H1 (cell line): ENCODE measurements around the gene GFM1. TPM values are rescaled to one million over a fixed set of nuclear protein-coding genes. Genes with fewer than 3 reads are reported as not detected.
"Not testable (repeated sequence)": the region's sequence is repeated elsewhere in the genome, so short reads cannot be mapped to it uniquely, and the experiment has no call there.

Source experiments
- CTCF ChIA-PET: fragments of 300-600 bp; sonication (Branson Sonifier 250); formaldehyde crosslinking; loops from one replicate; lab custom pipeline; 2021; ENCODE audit not compliant: partially characterized antibody; lab: Charles Lee
- POLR2A ChIA-PET: fragments of 300-600 bp; sonication (Branson Sonifier 250); formaldehyde crosslinking; loops from one replicate; lab custom pipeline; 2021; ENCODE audit warnings: inconsistent platforms; ENCODE audit not compliant: partially characterized antibody; lab: Charles Lee
- DNase-seq, 2 experiments: peaks; one replicate each; pipeline versions ENCODE4 v3.0.0 to v3.0.0-alpha.2; 2010 to 2022; ENCODE audit warnings: low spot score in 2 of 2, low read depth in 1 of 2, mixed read lengths in 1 of 2
- FAIRE-seq: peaks from 2 replicates; lab custom pipeline; 2011; peaks lifted over from hg19 to GRCh38; lab: Jason Lieb, UNC
- H2AFZ ChIP-seq: 2 replicates; pipeline ENCODE4 v1.8.1; 2012; ENCODE audit warnings: low read length, inconsistent platforms
- H2AK5ac ChIP-seq: 2 replicates; pipeline ENCODE4 v1.6.1; 2013; ENCODE audit warnings: low read depth, low read length
- H2BK120ac ChIP-seq: replicated peaks from 2 replicates; pipeline ENCODE3; 2013; ENCODE audit warnings: low read depth, low read length, inconsistent platforms
- H2BK12ac ChIP-seq: 2 replicates; pipeline ENCODE4 v1.6.1; 2013; ENCODE audit warnings: low read depth, low read length
- H2BK15ac ChIP-seq: 2 replicates; pipeline ENCODE4 v1.6.1; 2013; ENCODE audit warnings: low read length
- H2BK20ac ChIP-seq: 2 replicates; pipeline ENCODE4 v1.6.1; 2013; ENCODE audit warnings: low read length
- H2BK5ac ChIP-seq: 2 replicates; pipeline ENCODE4 v1.6.1; 2013; ENCODE audit warnings: low read depth, low read length
- H3K14ac ChIP-seq: 2 replicates; pipeline ENCODE4 v1.6.1; 2013; ENCODE audit warnings: inconsistent platforms; ENCODE audit not compliant: insufficient read length
- H3K18ac ChIP-seq: 2 replicates; pipeline ENCODE4 v1.6.1; 2013; ENCODE audit warnings: low read length; ENCODE audit errors: extremely low read depth
- H3K23ac ChIP-seq: 2 replicates; pipeline ENCODE4 v1.6.1; 2013; ENCODE audit warnings: inconsistent platforms; ENCODE audit not compliant: insufficient read length
- H3K23me2 ChIP-seq: 2 replicates; pipeline ENCODE4 v1.6.1; 2013; ENCODE audit warnings: low read depth, low read length
- H3K27ac ChIP-seq: 2 replicates; pipeline ENCODE4 v1.6.1; 2011; ENCODE audit warnings: low read depth, low read length, inconsistent platforms
- H3K27me3 ChIP-seq, 4 experiments: replicated peaks in 1 of 4; 1 replicate in 1 of 4; 2 replicates in 3 of 4; pipeline versions ENCODE4 v1.6.1 to v1.8.1; 2011 to 2013; ENCODE audit warnings: low read length in 3 of 4, mild to moderate bottlenecking in 3 of 4, inconsistent platforms in 2 of 4, mixed read lengths in 2 of 4, moderate library complexity in 1 of 4; ENCODE audit not compliant: control insufficient read depth in 3 of 4, insufficient read depth in 3 of 4; ENCODE audit errors: extremely low read depth in 1 of 4
- H3K36me3 ChIP-seq, 4 experiments: 2 replicates each; pipeline versions ENCODE4 v1.6.1 to v1.8.1; 2011 to 2013; ENCODE audit warnings: mild to moderate bottlenecking in 4 of 4, low read length in 3 of 4, moderate library complexity in 2 of 4, control low read depth in 1 of 4, inconsistent platforms in 1 of 4; ENCODE audit not compliant: insufficient read depth in 4 of 4, control insufficient read depth in 2 of 4
- H3K4ac ChIP-seq: replicated peaks from 2 replicates; pipeline ENCODE3; 2013; ENCODE audit warnings: low read length, low read depth, mixed read lengths, inconsistent platforms; ENCODE audit not compliant: insufficient read length
- H3K4me1 ChIP-seq, 4 experiments: replicated peaks in 1 of 4; 1 replicate in 1 of 4; 2 replicates in 3 of 4; pipeline versions ENCODE4 v1.6.1 to v1.8.1; 2011 to 2013; ENCODE audit warnings: low read length in 3 of 4, inconsistent platforms in 2 of 4, mixed read lengths in 1 of 4; ENCODE audit not compliant: insufficient read depth in 4 of 4, control insufficient read depth in 3 of 4
- H3K4me2 ChIP-seq, 2 experiments: 2 replicates each; pipeline versions ENCODE4 v1.6.1 to v1.8.1; 2011 to 2013; ENCODE audit warnings: low read depth in 2 of 2, low read length in 2 of 2, control low read depth in 1 of 2, inconsistent platforms in 1 of 2, mild to moderate bottlenecking in 1 of 2; ENCODE audit not compliant: insufficient read depth in 1 of 2
- H3K4me3 ChIP-seq, 4 experiments: fragments of 200-600, 300-600 bp in 1 of 4; sonication (generic), shearing (Covaris generic), sonication (Bioruptor Twin) in 1 of 4; 2 replicates each; pipeline versions ENCODE4 v1.5.1 to v1.8.1; 2011 to 2016; ENCODE audit warnings: low read length in 4 of 4, low read depth in 3 of 4, control low read depth in 2 of 4, inconsistent platforms in 2 of 4, mild to moderate bottlenecking in 2 of 4, mixed read lengths in 1 of 4, moderate library complexity in 1 of 4; ENCODE audit not compliant: insufficient read depth in 2 of 4; ENCODE audit errors: extremely low read depth in 1 of 4
- H3K56ac ChIP-seq: replicated peaks from 2 replicates; pipeline ENCODE3; 2013; ENCODE audit warnings: low read depth, mild to moderate bottlenecking, mixed read lengths, low read length, inconsistent platforms; ENCODE audit not compliant: insufficient read length
- H3K79me1 ChIP-seq: 2 replicates; pipeline ENCODE4 v1.6.1; 2013; ENCODE audit warnings: low read depth, low read length, control low read depth
- H3K79me2 ChIP-seq, 2 experiments: 2 replicates each; pipeline versions ENCODE4 v1.6.1 to v1.8.1; 2012 to 2013; ENCODE audit warnings: low read length in 2 of 2, mild to moderate bottlenecking in 2 of 2, inconsistent platforms in 1 of 2; ENCODE audit not compliant: insufficient read depth in 2 of 2, control insufficient read depth in 1 of 2
- H3K9ac ChIP-seq, 4 experiments: replicated peaks in 1 of 4; 1 replicate in 1 of 4; 2 replicates in 3 of 4; pipeline versions ENCODE4 v1.6.1 to v1.8.1; 2011 to 2013; ENCODE audit warnings: low read depth in 3 of 4, low read length in 3 of 4, control low read depth in 2 of 4, mild to moderate bottlenecking in 2 of 4, moderate library complexity in 2 of 4, inconsistent platforms in 1 of 4; ENCODE audit errors: extremely low read depth in 1 of 4
- H3K9me3 ChIP-seq, 2 experiments: 2 replicates each; pipeline versions ENCODE4 v1.6.1 to v1.8.1; 2012 to 2013; ENCODE audit warnings: mild to moderate bottlenecking in 2 of 2, moderate library complexity in 2 of 2, control low read depth in 1 of 2, inconsistent platforms in 1 of 2, low read depth in 1 of 2, low read length in 1 of 2, mixed read lengths in 1 of 2; ENCODE audit not compliant: insufficient read depth in 2 of 2
- H4K20me1 ChIP-seq, 2 experiments: replicated peaks in 1 of 2; 2 replicates each; pipeline versions ENCODE3 to v1.8.1; 2011 to 2013; ENCODE audit warnings: inconsistent platforms in 2 of 2, low read length in 2 of 2, mild to moderate bottlenecking in 1 of 2; ENCODE audit not compliant: insufficient read depth in 2 of 2, control insufficient read depth in 1 of 2
- H4K5ac ChIP-seq: 2 replicates; pipeline ENCODE4 v1.6.1; 2013; ENCODE audit warnings: low read length, low read depth, mixed read lengths, inconsistent platforms; ENCODE audit not compliant: insufficient read length
- H4K8ac ChIP-seq: 2 replicates; pipeline ENCODE4 v1.8.0; 2013; ENCODE audit warnings: mild to moderate bottlenecking, moderate library complexity, low read length, inconsistent platforms; ENCODE audit not compliant: insufficient read depth; ENCODE audit errors: extremely low read depth
- H4K91ac ChIP-seq: replicated peaks from 2 replicates; pipeline ENCODE3; 2013; ENCODE audit warnings: low read length, mixed read lengths, inconsistent platforms; ENCODE audit not compliant: insufficient read length
- ATF2 ChIP-seq: IDR thresholded peaks from 2 replicates; pipeline ENCODE4 v1.6.1; 2012; ENCODE audit warnings: low read length, inconsistent platforms
- BCL11A ChIP-seq, 2 experiments: IDR thresholded peaks; one replicate each; pipeline ENCODE4 v1.6.1; 2011; ENCODE audit warnings: low read depth in 2 of 2, low read length in 2 of 2, mild to moderate bottlenecking in 2 of 2
- CEBPB ChIP-seq: IDR thresholded peaks from 2 replicates; pipeline ENCODE4 v1.6.1; 2012; ENCODE audit warnings: low read depth, low read length
- CHD2 ChIP-seq: IDR thresholded peaks from 2 replicates; pipeline ENCODE4 v1.6.1; 2012; ENCODE audit warnings: low read length, improper control_type of control experiment
- GTF2F1 ChIP-seq: IDR thresholded peaks from 2 replicates; pipeline ENCODE4 v1.6.1; 2012; ENCODE audit warnings: low read depth, low read length, improper control_type of control experiment, borderline replicate concordance
- MAFK ChIP-seq: IDR thresholded peaks from 2 replicates; pipeline ENCODE4 v1.6.1; 2012; ENCODE audit warnings: low read depth, mild to moderate bottlenecking, improper control_type of control experiment, low read length
- POLR2A ChIP-seq, 2 experiments: IDR thresholded peaks; 1 replicate in 1 of 2; 2 replicates in 1 of 2; pipeline ENCODE4 v1.6.1; 2011; ENCODE audit warnings: low read depth in 2 of 2, low read length in 2 of 2, mild to moderate bottlenecking in 2 of 2; ENCODE audit errors: control extremely low read depth in 1 of 2
- TAF7 ChIP-seq: optimal IDR thresholded peaks from 2 replicates; pipeline ENCODE3; 2011; ENCODE audit warnings: low read depth, mild to moderate bottlenecking, inconsistent platforms, low read length, moderate library complexity, borderline replicate concordance
- WGBS, 2 experiments: shearing (Covaris generic) in 1 of 2; methylation state at CpG; one replicate each; pipeline versions ENCODE4 v1.1.6 to v1.1.7; 2013 to 2015; ENCODE audit warnings: low lambda C conversion rate in 2 of 2, mixed read lengths in 2 of 2, inconsistent platforms in 1 of 2, low coverage in 1 of 2, missing lambda C conversion rate in 1 of 2; ENCODE audit not compliant: insufficient replicate concordance in 2 of 2, insufficient coverage in 1 of 2, insufficient read length in 1 of 2; ENCODE audit errors: extremely low coverage in 1 of 2, missing lambda C conversion rate in 1 of 2; 5-methylcytosine and 5-hydroxymethylcytosine counted together
- polyA plus RNA-seq, 7 experiments: library from polyadenylated mRNA; depleted of rRNA in 3 of 7; stranded (reverse) in 5 of 7; unstranded in 2 of 7; fragments of >200 nt in 5 of 7; fragments of 200-250 nt in 2 of 7; gene quantifications; 1 replicate in 5 of 7; 2 replicates in 1 of 7; 4 replicates in 1 of 7; pipeline versions ENCODE4 v1.2.1 to v1.2.3, GENCODE V29; 2011 to 2013; ENCODE audit warnings: missing spikeins in 2 of 7, mixed read lengths in 2 of 7
- total RNA-seq: library from RNA; stranded (reverse); fragmentation: NEBNext Ultra II Directional; extraction: Animal tissue kit (Norgen Biotek cat#: 25700); gene quantifications from 2 replicates; pipeline ENCODE4 v1.2.1, GENCODE V29; 2021

Gene GFM1
- total and polyA plus RNA-seq, 2 of the 8 experiments (the other 6 are each of a cell fraction or from before 2014, with no cell fraction given): 10.9 to 45.3 TPM

- TF ChIP-seq CEBPB: no peak
- TF ChIP-seq POLR2A (IDR thresholded peaks at IDR 0.05; ENCODE audit: control extremely low read depth in 1 of 2, low read depth in 2 of 2, low read length in 2 of 2): no peak
- no peak for TF ChIP-seq CHD2
- TF ChIP-seq GTF2F1: no peak
- TF ChIP-seq MAFK: no peak
- TF ChIP-seq ATF2: no peak
- no peak for TF ChIP-seq TAF7
- TF ChIP-seq BCL11A (IDR thresholded peaks at IDR 0.05; ENCODE audit: low read depth in 2 of 2, low read length in 2 of 2): no peak
Measured at GRCh38 chr3:158685159-158685558, 40.8 kb downstream of the GFM1 start (continued).

GRCh38 chr3:158693866-158694456, 49.6 kb downstream of the GFM1 start:
- CTCF ChIA-PET: interaction anchor here (0.8 to 1.2 kb wide), 3 partner anchors 22 to 95 kb away, joined by 3 to 4 read pairs (median 3); partner anchors contain the start of gene LXN

More at GRCh38 chr3:158693866-158694456, 49.6 kb downstream of the GFM1 start:
- H4K20me1 ChIP-seq, H3K4me3 ChIP-seq, H3K56ac ChIP-seq, H2AFZ ChIP-seq, H4K5ac ChIP-seq, H3K27ac ChIP-seq, H2AK5ac ChIP-seq, H3K14ac ChIP-seq, H3K23me2 ChIP-seq, H3K9me3 ChIP-seq, H3K79me1 ChIP-seq, H2BK12ac ChIP-seq, H3K9ac ChIP-seq, H3K23ac ChIP-seq, H4K8ac ChIP-seq, H2BK5ac ChIP-seq, H3K27me3 ChIP-seq, H3K79me2 ChIP-seq, H3K18ac ChIP-seq, H3K4ac ChIP-seq, DNase-seq, H2BK120ac ChIP-seq, H3K4me1 ChIP-seq, H4K91ac ChIP-seq, FAIRE-seq, H2BK15ac ChIP-seq, H3K4me2 ChIP-seq, H2BK20ac ChIP-seq: not testable (repeated sequence)
- 77% methylated on average over 3 of the region's 3 CpGs; no CpG with 5 or more reads in 1 of the 2 experiments for WGBS, 2 experiments
- POLR2A ChIA-PET: interaction anchor here (0.8 to 0.9 kb wide), 2 partner anchors 9 to 344 kb away, joined by 3 read pairs; no protein-coding TSS in a partner anchor
- peaks cover 0 to 13% (median 3%) of the 10 kb centered on the region in 4 experiments; a peak in 4 of 8 replicates for H3K36me3 ChIP-seq
